Mesenchymal stem cell (in vitro differentiated cells and primary cell): Measurements from ENCODE around the gene RBBP8NL.
A peak's percentile ranks its signal among the peaks of the same experiment; 100 is the strongest.

ENCODE experiments used
- DNase-seq: peaks from one replicate; pipeline ENCODE4 v3.0.0-alpha.2; 2013
- H2AFZ ChIP-seq: one replicate; pipeline ENCODE4 v1.6.1; 2013; ENCODE audit warnings: low read depth, mild to moderate bottlenecking, control low read depth, inconsistent platforms, low read length, moderate library complexity
- H2AK5ac ChIP-seq: 2 replicates; pipeline ENCODE4 v1.6.1; 2013; ENCODE audit warnings: low read length, moderate library complexity, mild to moderate bottlenecking, inconsistent platforms; ENCODE audit not compliant: severe bottlenecking
- H2BK120ac ChIP-seq: one replicate; pipeline ENCODE4 v1.6.1; 2013; ENCODE audit warnings: low read depth, mild to moderate bottlenecking, inconsistent platforms, low read length, moderate library complexity
- H2BK12ac ChIP-seq, 2 experiments: one replicate each; pipeline ENCODE4 v1.6.1; 2013; ENCODE audit warnings: inconsistent platforms in 2 of 2, low read length in 2 of 2, mild to moderate bottlenecking in 2 of 2, moderate library complexity in 2 of 2, control low read depth in 1 of 2
- H2BK15ac ChIP-seq: one replicate; pipeline ENCODE4 v1.6.1; 2013; ENCODE audit warnings: mild to moderate bottlenecking, low read depth, inconsistent platforms; ENCODE audit not compliant: poor library complexity, severe bottlenecking
- H2BK5ac ChIP-seq: 2 replicates; pipeline ENCODE4 v1.6.1; 2013; ENCODE audit warnings: low read depth, mild to moderate bottlenecking, low read length, control low read depth, inconsistent platforms; ENCODE audit not compliant: poor library complexity, severe bottlenecking
- H3K14ac ChIP-seq, 2 experiments: one replicate each; pipeline ENCODE4 v1.6.1; 2013; ENCODE audit warnings: inconsistent platforms in 2 of 2, low read length in 2 of 2, control low read depth in 1 of 2, mild to moderate bottlenecking in 1 of 2, moderate library complexity in 1 of 2
- H3K18ac ChIP-seq, 2 experiments: one replicate each; pipeline ENCODE4 v1.6.1; 2013; ENCODE audit warnings: inconsistent platforms in 2 of 2, low read length in 2 of 2, control low read depth in 1 of 2, low read depth in 1 of 2, mild to moderate bottlenecking in 1 of 2
- H3K23ac ChIP-seq, 2 experiments: one replicate each; pipeline ENCODE4 v1.6.1; 2013; ENCODE audit warnings: inconsistent platforms in 2 of 2, low read length in 2 of 2, mild to moderate bottlenecking in 2 of 2, moderate library complexity in 2 of 2, control low read depth in 1 of 2
- H3K27ac ChIP-seq: 2 replicates; pipeline ENCODE4 v1.5.1; 2013; ENCODE audit warnings: mild to moderate bottlenecking, moderate library complexity, low read length, control low read depth, inconsistent platforms; ENCODE audit not compliant: poor library complexity, severe bottlenecking
- H3K27me3 ChIP-seq, 2 experiments: 2 replicates each; pipeline versions ENCODE4 v1.6.1 to v1.7.0; 2013; ENCODE audit warnings: low read length in 2 of 2, mild to moderate bottlenecking in 2 of 2, moderate library complexity in 2 of 2, control low read depth in 1 of 2, inconsistent platforms in 1 of 2; ENCODE audit not compliant: control insufficient read depth in 1 of 2, insufficient read depth in 1 of 2
- H3K36me3 ChIP-seq, 2 experiments: 2 replicates each; pipeline versions ENCODE4 v1.6.1 to v1.7.0; 2013; ENCODE audit warnings: low read length in 2 of 2, control low read depth in 1 of 2, inconsistent platforms in 1 of 2, low read depth in 1 of 2, mild to moderate bottlenecking in 1 of 2; ENCODE audit not compliant: insufficient read depth in 2 of 2, control insufficient read depth in 1 of 2
- H3K4ac ChIP-seq, 2 experiments: one replicate each; pipeline ENCODE4 v1.6.1; 2013; ENCODE audit warnings: inconsistent platforms in 2 of 2, low read length in 2 of 2, mild to moderate bottlenecking in 2 of 2, moderate library complexity in 2 of 2, control low read depth in 1 of 2, low read depth in 1 of 2
- H3K4me1 ChIP-seq: 2 replicates; pipeline ENCODE4 v1.6.1; 2013; ENCODE audit warnings: low read depth, low read length, control low read depth; ENCODE audit not compliant: control insufficient read depth, insufficient read depth
- H3K4me2 ChIP-seq: 2 replicates; pipeline ENCODE4 v1.6.1; 2013; ENCODE audit warnings: low read length, mild to moderate bottlenecking, inconsistent platforms; ENCODE audit not compliant: poor library complexity, severe bottlenecking
- H3K4me3 ChIP-seq, 2 experiments: 2 replicates each; pipeline versions ENCODE4 v1.5.1 to v1.7.0; 2013; ENCODE audit warnings: low read length in 2 of 2, mild to moderate bottlenecking in 2 of 2, control low read depth in 1 of 2, low read depth in 1 of 2; ENCODE audit not compliant: insufficient read depth in 1 of 2
- H3K79me1 ChIP-seq: replicated peaks from 2 replicates; pipeline ENCODE4 v1.6.1; 2013; ENCODE audit warnings: mild to moderate bottlenecking, control low read depth, low read length, inconsistent platforms; ENCODE audit not compliant: poor library complexity, severe bottlenecking
- H3K9ac ChIP-seq: 2 replicates; pipeline ENCODE4 v1.7.0; 2013; ENCODE audit warnings: mild to moderate bottlenecking, low read length, moderate library complexity
- H3K9me3 ChIP-seq: 2 replicates; pipeline ENCODE4 v1.7.0; 2013; ENCODE audit warnings: mild to moderate bottlenecking, low read length; ENCODE audit not compliant: control insufficient read depth
- H4K8ac ChIP-seq: one replicate; pipeline ENCODE4 v1.6.1; 2013; ENCODE audit warnings: inconsistent platforms, mild to moderate bottlenecking, low read length, moderate library complexity
- H4K91ac ChIP-seq: one replicate; pipeline ENCODE4 v1.6.1; 2013; ENCODE audit warnings: mild to moderate bottlenecking, low read length, inconsistent platforms
- WGBS: methylation state at CpG from one replicate; pipeline ENCODE4 v1.1.7; 2013; ENCODE audit warnings: mixed read lengths; 5-methylcytosine and 5-hydroxymethylcytosine counted together

RBBP8NL gene

GRCh38 chr20:62394248-62395245 is 32.8 kb downstream of the RBBP8NL start:
- Histone ChIP-seq H3K4me2 (no peak overlapping the region), H2BK5ac (no peak overlapping the region), H3K4ac (no peak overlapping the region), H3K27me3 (no peaks in the 10 kb centered on the region), H4K91ac (no peak overlapping the region), H3K9ac (no peak overlapping the region), H2BK12ac (no peak overlapping the region), H3K79me1 (peaks cover 15% of the 10 kb centered on the region), H3K18ac (no peak overlapping the region), H3K14ac (no peak overlapping the region), H4K8ac (no peak overlapping the region), H3K36me3 (peaks cover 45 to 89% of the 10 kb centered on the region in 2 experiments), H2AFZ (no peak overlapping the region), H3K4me1 (peaks cover 6% of the 10 kb centered on the region), H2BK120ac (no peak overlapping the region), H3K9me3 (no peaks in the 10 kb centered on the region), H2BK15ac (peak overlapping the region; percentile 0), H3K27ac (no peak overlapping the region), H3K23ac (peak overlapping the region in 1 of 2 experiments; percentile 25), H3K4me3 (no peak overlapping the region), H2AK5ac (no peak overlapping the region)
- WGBS = 92% methylated on average over 43 of the region's 44 CpGs
- no peak for DNase-seq

GRCh38 chr20:62393830-62394229 is 33.5 kb downstream of the RBBP8NL start:
- Histone ChIP-seq H3K4ac (no peak overlapping the region), H3K79me1 (peaks cover 18% of the 10 kb centered on the region), H3K4me3 (no peak overlapping the region), H3K36me3 (peaks cover 53 to 96% of the 10 kb centered on the region in 2 experiments), H2AK5ac (no peak overlapping the region), H4K8ac (no peak overlapping the region), H3K27ac (no peak overlapping the region), H3K27me3 (no peaks in the 10 kb centered on the region), H3K23ac (no peak overlapping the region), H3K14ac (no peak overlapping the region), H2BK5ac (no peak overlapping the region), H3K9ac (no peak overlapping the region), H2AFZ (no peak overlapping the region), H2BK120ac (no peak overlapping the region), H2BK12ac (no peak overlapping the region), H3K9me3 (no peaks in the 10 kb centered on the region), H4K91ac (no peak overlapping the region), H2BK15ac (no peak overlapping the region), H3K4me1 (peaks cover 11% of the 10 kb centered on the region), H3K18ac (no peak overlapping the region), H3K4me2 (no peak overlapping the region)
- no peak for DNase-seq
- WGBS = 93% methylated on average over 24 of the region's 24 CpGs

GRCh38 chr20:62393335-62393665 is 34.0 kb downstream of the RBBP8NL start:
- H3K4me2 ChIP-seq = no peak overlapping the region
- H3K4me1 ChIP-seq = peaks cover 14% of the 10 kb centered on the region
- H3K79me1 ChIP-seq = peaks cover 18% of the 10 kb centered on the region
- H2AK5ac ChIP-seq = no peak overlapping the region
- no peaks in the 10 kb centered on the region for H3K27me3 ChIP-seq
- H3K14ac ChIP-seq = no peak overlapping the region
- WGBS = 95% methylated on average over 12 of the region's 12 CpGs
- H2BK15ac ChIP-seq = no peak overlapping the region
- peaks cover 58 to 99% of the 10 kb centered on the region in 2 experiments for H3K36me3 ChIP-seq
- H3K27ac ChIP-seq = no peak overlapping the region
- no peak overlapping the region for H3K23ac ChIP-seq
- H2BK120ac ChIP-seq = no peak overlapping the region
- no peak overlapping the region for H3K9ac ChIP-seq
- no peak overlapping the region for H4K91ac ChIP-seq
- no peak overlapping the region for H2BK5ac ChIP-seq
- no peak overlapping the region for H4K8ac ChIP-seq
- H3K9me3 ChIP-seq = no peaks in the 10 kb centered on the region
- no peak overlapping the region for H3K4ac ChIP-seq
- H2BK12ac ChIP-seq = no peak overlapping the region
- no peak overlapping the region for H3K4me3 ChIP-seq
- H2AFZ ChIP-seq = no peak overlapping the region
- DNase-seq = no peak
- no peak overlapping the region for H3K18ac ChIP-seq

GRCh38 chr20:62392621-62393334 is 34.6 kb downstream of the RBBP8NL start:
- no peak overlapping the region for H3K9ac ChIP-seq
- no peaks in the 10 kb centered on the region for H3K27me3 ChIP-seq
- no peak overlapping the region for H2BK5ac ChIP-seq
- no peak overlapping the region for H4K8ac ChIP-seq
- H2BK12ac ChIP-seq = no peak overlapping the region
- WGBS = 96% methylated on average over 20 of the region's 21 CpGs
- no peak overlapping the region for H4K91ac ChIP-seq
- H3K4me1 ChIP-seq = peaks cover 19% of the 10 kb centered on the region
- no peak overlapping the region for H3K14ac ChIP-seq
- no peak overlapping the region for H3K27ac ChIP-seq
- H3K4me3 ChIP-seq = no peak overlapping the region
- DNase-seq = no peak
- H2BK15ac ChIP-seq = no peak overlapping the region
- H3K23ac ChIP-seq = no peak overlapping the region
- no peak overlapping the region for H3K18ac ChIP-seq
- no peaks in the 10 kb centered on the region for H3K9me3 ChIP-seq
- H3K79me1 ChIP-seq = peaks cover 18% of the 10 kb centered on the region
- H3K4ac ChIP-seq = no peak overlapping the region
- peaks cover 60 to 100% of the 10 kb centered on the region in 2 experiments for H3K36me3 ChIP-seq
- no peak overlapping the region for H2AK5ac ChIP-seq
- no peak overlapping the region for H2AFZ ChIP-seq
- H2BK120ac ChIP-seq = no peak overlapping the region
- no peak overlapping the region for H3K4me2 ChIP-seq
